Measurements from ENCODE around the gene NLRP9.
"Not testable (repeated sequence)": the region's sequence is repeated elsewhere in the genome, so short reads cannot be mapped to it uniquely, and the experiment has no call there.

The NLRP9 gene

GRCh38 chr19:55738302-55738701, at the start of gene NLRP9:
Gene NLRP9 (minus strand): TSS chr19:55738402. CDS start chr19:55738374, 28 bp downstream.
- TF ChIP-seq CTCF (IDR thresholded peaks at IDR 0.05; ENCODE audit: borderline replicate concordance, control extremely low read depth, extremely low read depth, insufficient read depth, missing control alignments): no peak
- in situ Hi-C loops (cut with MboI; ENCODE audit: low sequenced_read_pairs, unreplicated experiment): no loop called here
- DNase-seq (ENCODE audit: low spot score): no peak

DNA sequence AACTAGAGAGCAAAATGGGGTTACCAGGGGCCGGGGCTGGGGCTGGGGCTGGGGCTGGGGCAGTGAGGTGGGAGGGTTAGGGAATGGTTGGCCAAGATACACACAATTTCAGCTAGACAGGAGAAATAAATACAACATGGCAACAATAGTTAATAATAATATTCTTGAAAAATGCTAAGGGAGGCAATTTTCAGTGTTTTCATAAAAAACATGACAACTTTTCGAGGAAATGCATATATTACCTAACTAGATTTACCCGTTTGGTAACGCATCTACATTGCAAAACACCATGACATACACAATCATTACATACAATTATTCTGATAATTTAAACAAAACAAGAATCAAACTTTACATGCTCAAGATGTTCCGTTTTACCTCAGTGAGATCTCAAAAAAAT, 42.9 kb upstream of the NLRP9 start:
- in situ Hi-C loops (cut with MboI; ENCODE audit: low sequenced_read_pairs, unreplicated experiment): no loop called here
- no peak for DNase-seq (ENCODE audit: low spot score)
- TF ChIP-seq CTCF (IDR thresholded peaks at IDR 0.05; ENCODE audit: borderline replicate concordance, control extremely low read depth, extremely low read depth, insufficient read depth, missing control alignments): no peak

DNA sequence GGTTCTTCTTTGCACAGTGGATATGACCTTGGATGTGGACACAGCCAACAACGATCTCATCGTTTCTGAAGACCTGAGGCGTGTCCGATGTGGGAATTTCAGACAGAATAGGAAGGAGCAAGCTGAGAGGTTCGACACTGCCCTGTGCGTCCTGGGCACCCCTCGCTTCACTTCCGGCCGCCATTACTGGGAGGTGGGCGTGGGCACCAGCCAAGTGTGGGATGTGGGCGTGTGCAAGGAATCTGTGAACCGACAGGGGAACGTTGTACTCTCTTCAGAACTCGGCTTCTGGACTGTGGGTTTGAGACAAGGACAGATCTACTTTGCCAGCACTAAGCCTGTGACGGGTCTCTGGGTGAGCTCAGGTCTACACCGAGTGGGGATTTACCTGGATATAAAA, 40.1 kb upstream of the NLRP9 start:
- no peak for TF ChIP-seq CTCF (IDR thresholded peaks at IDR 0.05; ENCODE audit: borderline replicate concordance, control extremely low read depth, extremely low read depth, insufficient read depth, missing control alignments)
- in situ Hi-C loops (cut with MboI; ENCODE audit: low sequenced_read_pairs, unreplicated experiment): no loop called here
- DNase-seq (ENCODE audit: low spot score): no peak

- TF ChIP-seq CTCF (IDR thresholded peaks at IDR 0.05; ENCODE audit: borderline replicate concordance, control extremely low read depth, extremely low read depth, insufficient read depth, missing control alignments): no peak
- in situ Hi-C loops (cut with MboI; ENCODE audit: low sequenced_read_pairs, unreplicated experiment): no loop called here
These were observed 39.3 kb upstream of the NLRP9 start for GRCh38 chr19:55777528-55777927.

DNA sequence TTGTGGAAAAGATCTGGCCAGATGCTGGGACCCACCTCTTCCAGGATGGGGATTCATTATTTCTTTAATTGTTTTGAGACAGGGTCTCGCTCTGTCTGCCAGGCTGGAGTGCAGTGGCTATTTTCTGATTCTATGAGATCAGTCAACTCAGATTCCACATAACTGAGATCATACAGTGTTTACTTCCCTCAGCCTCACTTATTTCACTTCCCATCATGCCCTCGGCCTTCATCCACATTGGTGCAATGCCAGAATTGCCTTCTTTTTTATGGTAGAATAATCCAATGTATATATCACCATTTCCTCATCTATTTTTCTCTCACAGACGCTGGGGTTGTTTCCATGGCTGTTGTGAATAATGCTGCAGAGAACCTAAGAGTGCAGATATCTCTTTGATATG, 31.4 kb upstream of the NLRP9 start:
- in situ Hi-C loops (cut with MboI; ENCODE audit: low sequenced_read_pairs, unreplicated experiment); DNase-seq (ENCODE audit: low spot score): not testable (repeated sequence)

More at GRCh38 chr19:55777528-55777927, 39.3 kb upstream of the NLRP9 start:
- DNase-seq (ENCODE audit: low spot score): no peak

DNA sequence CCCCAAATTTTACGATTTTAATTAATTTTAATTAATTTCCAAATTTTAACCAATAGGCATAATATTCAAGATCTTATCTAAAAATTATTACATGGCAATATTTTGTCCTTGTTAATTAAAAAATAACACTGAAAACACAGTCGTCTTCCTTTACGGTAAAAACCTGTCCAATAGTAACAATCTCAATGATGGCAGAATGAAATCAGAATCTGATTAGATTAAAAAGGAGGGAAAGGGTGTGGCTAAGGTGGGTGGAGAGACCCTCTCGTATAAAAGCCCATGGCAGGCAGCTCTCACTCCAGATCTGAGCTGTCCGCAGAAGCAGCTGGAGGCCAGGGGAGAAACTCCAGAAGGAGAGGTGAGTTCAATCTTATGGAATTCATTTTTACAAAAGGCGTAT, 30.6 kb upstream of the NLRP9 start, which contains the start of gene RFPL4AL1:
TSS of gene RFPL4AL1 (plus strand) at position 301 of the 400 bp plus-strand sequence. CDS start 2,687 bp downstream, outside the sequence.
- in situ Hi-C loops (cut with MboI; ENCODE audit: low sequenced_read_pairs, unreplicated experiment); DNase-seq (ENCODE audit: low spot score): not testable (repeated sequence)

GRCh38 chr19:55766466-55766865, 28.3 kb upstream of the NLRP9 start:
- DNase-seq (ENCODE audit: low spot score): no peak
- no peak for TF ChIP-seq CTCF (IDR thresholded peaks at IDR 0.05; ENCODE audit: borderline replicate concordance, control extremely low read depth, extremely low read depth, insufficient read depth, missing control alignments)
- in situ Hi-C loops (cut with MboI; ENCODE audit: low sequenced_read_pairs, unreplicated experiment): no loop called here

DNA sequence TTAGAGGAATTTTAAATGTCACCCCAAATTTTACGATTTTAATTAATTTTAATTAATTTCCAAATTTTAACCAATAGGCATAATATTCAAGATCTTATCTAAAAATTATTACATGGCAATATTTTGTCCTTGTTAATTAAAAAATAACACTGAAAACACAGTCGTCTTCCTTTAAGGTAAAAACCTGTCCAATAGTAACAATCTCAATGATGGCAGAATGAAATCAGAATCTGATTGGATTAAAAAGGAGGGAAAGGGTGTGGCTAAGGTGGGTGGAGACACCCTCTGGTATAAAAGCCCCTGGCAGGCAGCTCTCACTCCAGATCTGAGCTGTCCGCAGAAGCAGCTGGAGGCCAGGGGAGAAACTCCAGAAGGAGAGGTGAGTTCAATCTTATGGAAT, 20.6 kb upstream of the NLRP9 start, which contains the start of gene RFPL4A:
TSS of gene RFPL4A (plus strand) at position 301 of the 400 bp plus-strand sequence. CDS start 2,704 bp downstream, outside the sequence.
- DNase-seq (ENCODE audit: low spot score); in situ Hi-C loops (cut with MboI; ENCODE audit: low sequenced_read_pairs, unreplicated experiment): not testable (repeated sequence)

- in situ Hi-C loops (cut with MboI; ENCODE audit: low sequenced_read_pairs, unreplicated experiment); DNase-seq (ENCODE audit: low spot score): not testable (repeated sequence)
These were observed 18.6 kb upstream of the NLRP9 start for GRCh38 chr19:55756808-55757207.

Measured in GM13976 (cell line).